ENCODE measurements around the gene KCNAB2. TPM values are rescaled to one million over a fixed set of nuclear protein-coding genes. Genes with fewer than 3 reads are reported as not detected.

Gene KCNAB2
- total RNA-seq, 1 donor: 5.8 TPM

- Histone ChIP-seq H3K79me2 (ENCODE audit: insufficient read depth, low read length) (no peaks in the 10 kb centered on the region), H3K9me3 (ENCODE audit: low read depth, low read length) (no peaks in the 10 kb centered on the region), H3K27me3 (ENCODE audit: insufficient read depth, low read length) (no peaks in the 10 kb centered on the region), H3K36me3 (ENCODE audit: insufficient read depth, low read length) (no peaks in the 10 kb centered on the region), H3K4me3 (ENCODE audit: insufficient read depth, low read length) (no peak overlapping the region), H3K27ac (ENCODE audit: low read depth, low read length) (no peak overlapping the region), H2AFZ (ENCODE audit: low read length) (no peak overlapping the region), H3K4me1 (ENCODE audit: insufficient read depth, low read length) (no peaks in the 10 kb centered on the region), H3K4me2 (ENCODE audit: insufficient read depth, low read length) (no peak overlapping the region), H4K20me1 (ENCODE audit: insufficient read depth, low read length) (peaks cover 2% of the 10 kb centered on the region)
- DNase-seq (ENCODE audit: insufficient read length, low spot score, missing footprints): peak; percentile 1
- no peak for TF ChIP-seq CTCF (IDR thresholded peaks at IDR 0.05; ENCODE audit: extremely low read depth, low read depth, low read length)
These were observed 33.8 kb upstream of the KCNAB2 start for GRCh38 chr1:6011946-6012258.

- Histone ChIP-seq H3K27me3 (ENCODE audit: insufficient read depth, low read length) (no peaks in the 10 kb centered on the region), H3K9me3 (ENCODE audit: low read depth, low read length) (no peaks in the 10 kb centered on the region), H3K4me1 (ENCODE audit: insufficient read depth, low read length) (no peaks in the 10 kb centered on the region), H3K36me3 (ENCODE audit: insufficient read depth, low read length) (no peaks in the 10 kb centered on the region), H3K79me2 (ENCODE audit: insufficient read depth, low read length) (no peaks in the 10 kb centered on the region), H4K20me1 (ENCODE audit: insufficient read depth, low read length) (peaks cover 2% of the 10 kb centered on the region), H2AFZ (ENCODE audit: low read length) (no peak overlapping the region), H3K27ac (ENCODE audit: low read depth, low read length) (no peak overlapping the region), H3K4me3 (ENCODE audit: insufficient read depth, low read length) (no peak overlapping the region), H3K4me2 (ENCODE audit: insufficient read depth, low read length) (no peak overlapping the region)
- DNase-seq (ENCODE audit: insufficient read length, low spot score, missing footprints): peak; percentile 41
- no peak for TF ChIP-seq CTCF (IDR thresholded peaks at IDR 0.05; ENCODE audit: extremely low read depth, low read depth, low read length)
These were observed 33.0 kb upstream of the KCNAB2 start for GRCh38 chr1:6012529-6013318.

GRCh38 chr1:6013491-6013890, 32.2 kb upstream of the KCNAB2 start:
- Histone ChIP-seq H3K36me3 (ENCODE audit: insufficient read depth, low read length) (no peaks in the 10 kb centered on the region), H3K4me3 (ENCODE audit: insufficient read depth, low read length) (no peak overlapping the region), H3K79me2 (ENCODE audit: insufficient read depth, low read length) (no peaks in the 10 kb centered on the region), H3K4me2 (ENCODE audit: insufficient read depth, low read length) (no peak overlapping the region), H2AFZ (ENCODE audit: low read length) (no peak overlapping the region), H3K27me3 (ENCODE audit: insufficient read depth, low read length) (no peaks in the 10 kb centered on the region), H4K20me1 (ENCODE audit: insufficient read depth, low read length) (peaks cover 2% of the 10 kb centered on the region), H3K27ac (ENCODE audit: low read depth, low read length) (no peak overlapping the region), H3K9me3 (ENCODE audit: low read depth, low read length) (no peaks in the 10 kb centered on the region), H3K4me1 (ENCODE audit: insufficient read depth, low read length) (no peaks in the 10 kb centered on the region)
- TF ChIP-seq CTCF (IDR thresholded peaks at IDR 0.05; ENCODE audit: extremely low read depth, low read depth, low read length): no peak
- peak; percentile 72 for DNase-seq (ENCODE audit: insufficient read length, low spot score, missing footprints)

- H3K4me2 ChIP-seq (ENCODE audit: insufficient read depth, low read length): no peak overlapping the region
- peak; percentile 84 for DNase-seq (ENCODE audit: insufficient read length, low spot score, missing footprints)
- peaks cover 2% of the 10 kb centered on the region for H4K20me1 ChIP-seq (ENCODE audit: insufficient read depth, low read length)
- no peaks in the 10 kb centered on the region for H3K79me2 ChIP-seq (ENCODE audit: insufficient read depth, low read length)
- no peaks in the 10 kb centered on the region for H3K9me3 ChIP-seq (ENCODE audit: low read depth, low read length)
- no peaks in the 10 kb centered on the region for H3K27me3 ChIP-seq (ENCODE audit: insufficient read depth, low read length)
- H3K27ac ChIP-seq (ENCODE audit: low read depth, low read length): no peak overlapping the region
- H3K4me3 ChIP-seq (ENCODE audit: insufficient read depth, low read length): no peak overlapping the region
- no peak for TF ChIP-seq CTCF (IDR thresholded peaks at IDR 0.05; ENCODE audit: extremely low read depth, low read depth, low read length)
- H3K4me1 ChIP-seq (ENCODE audit: insufficient read depth, low read length): no peaks in the 10 kb centered on the region
- no peaks in the 10 kb centered on the region for H3K36me3 ChIP-seq (ENCODE audit: insufficient read depth, low read length)
- H2AFZ ChIP-seq (ENCODE audit: low read length): no peak overlapping the region
These were observed 31.3 kb upstream of the KCNAB2 start for GRCh38 chr1:6014130-6014999.

All from osteoblast (primary cell).